Measurements from ENCODE around the gene ZNRF2.

DNA sequence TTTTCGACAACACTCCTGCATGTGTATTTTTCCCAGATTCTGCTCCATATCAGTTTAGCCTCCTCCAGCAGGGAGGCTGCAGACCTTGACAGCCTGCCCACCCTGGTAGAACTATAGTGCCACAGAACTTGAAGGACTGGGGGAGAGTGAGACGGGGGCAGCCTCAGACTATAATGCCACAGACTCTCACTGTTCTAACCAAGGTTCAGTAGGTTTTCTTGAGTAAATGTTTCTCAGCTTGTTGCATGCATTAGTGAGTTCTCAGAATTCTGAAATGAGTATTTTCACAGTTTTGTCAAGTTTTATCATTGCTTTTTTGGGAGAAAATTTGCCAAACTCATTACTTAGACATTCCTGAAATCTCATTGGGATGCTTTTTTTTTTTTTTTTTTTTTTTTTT lies 95.9 kb downstream of the ZNRF2 start:
- TF ChIP-seq EP300 (IDR thresholded peaks at IDR 0.05) (no peak), CTCF (IDR thresholded peaks at IDR 0.05) (no peak)

All from ovary (tissue), 3 donors.